Measurements from ENCODE around the gene STX7. TPM values are rescaled to one million over a fixed set of nuclear protein-coding genes. Genes with fewer than 3 reads are reported as not detected.

Gene STX7
- total RNA-seq, 1 donor from 2014 or later = 49.3 TPM

GRCh38 chr6:132498638-132499037 is 14.3 kb downstream of the STX7 start:
- no peak overlapping the region for H3K27ac Mint-ChIP-seq (ENCODE audit: unreplicated experiment)
- peaks cover 59% of the 10 kb centered on the region for H3K36me3 Mint-ChIP-seq (ENCODE audit: unreplicated experiment)
- no peak for DNase-seq (ENCODE audit: extremely low spot score, unreplicated experiment)
- H3K4me1 Mint-ChIP-seq (ENCODE audit: unreplicated experiment) = peaks cover 7% of the 10 kb centered on the region
- H3K9me3 Mint-ChIP-seq (ENCODE audit: unreplicated experiment) = peaks cover 10% of the 10 kb centered on the region
- no peak overlapping the region for H3K4me3 Mint-ChIP-seq (ENCODE audit: unreplicated experiment)
- TF ChIP-seq CTCF (IDR thresholded peaks at IDR 0.05) = no peak
- no peaks in the 10 kb centered on the region for H3K27me3 Mint-ChIP-seq (ENCODE audit: unreplicated experiment)

- Mint-ChIP-seq H3K27me3 (ENCODE audit: unreplicated experiment) (no peaks in the 10 kb centered on the region), H3K4me1 (ENCODE audit: unreplicated experiment) (peaks cover 7% of the 10 kb centered on the region), H3K4me3 (ENCODE audit: unreplicated experiment) (no peak overlapping the region), H3K9me3 (ENCODE audit: unreplicated experiment) (peaks cover 13% of the 10 kb centered on the region), H3K36me3 (ENCODE audit: unreplicated experiment) (peaks cover 55% of the 10 kb centered on the region), H3K27ac (ENCODE audit: unreplicated experiment) (no peak overlapping the region)
- no peak for DNase-seq (ENCODE audit: extremely low spot score, unreplicated experiment)
- TF ChIP-seq CTCF (IDR thresholded peaks at IDR 0.05) = no peak
These were observed 16.3 kb downstream of the STX7 start for GRCh38 chr6:132496519-132497180.

DNA sequence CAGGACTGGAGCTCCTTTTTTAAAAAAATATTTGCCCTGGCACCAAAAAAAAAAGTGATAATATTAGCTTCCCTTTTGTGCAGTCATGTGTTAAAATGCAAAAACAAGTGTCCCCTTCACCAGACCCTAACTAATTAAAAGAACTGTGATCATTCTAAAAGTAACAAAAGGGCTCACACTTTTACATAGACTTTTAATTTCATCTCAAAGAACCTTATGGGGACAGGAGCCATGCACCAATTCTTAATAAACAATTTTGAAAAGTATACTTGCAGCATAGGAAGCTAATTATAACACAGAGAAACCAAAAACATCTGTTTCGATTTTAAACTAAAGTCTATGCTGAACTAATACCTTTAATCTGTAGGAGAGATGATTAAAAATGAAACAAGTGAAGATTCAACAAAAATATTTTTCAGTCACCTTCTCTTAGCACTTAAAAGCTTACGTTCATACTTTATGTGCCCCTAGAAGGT is 17.3 kb downstream of the STX7 start:
- Mint-ChIP-seq H3K9me3 (ENCODE audit: unreplicated experiment) (peaks cover 13% of the 10 kb centered on the region), H3K36me3 (ENCODE audit: unreplicated experiment) (peaks cover 47% of the 10 kb centered on the region), H3K4me3 (ENCODE audit: unreplicated experiment) (no peak overlapping the region), H3K4me1 (ENCODE audit: unreplicated experiment) (peaks cover 7% of the 10 kb centered on the region), H3K27me3 (ENCODE audit: unreplicated experiment) (no peaks in the 10 kb centered on the region), H3K27ac (ENCODE audit: unreplicated experiment) (no peak overlapping the region)
- DNase-seq (ENCODE audit: extremely low spot score, unreplicated experiment) = no peak
- TF ChIP-seq CTCF (IDR thresholded peaks at IDR 0.05) = no peak

DNA sequence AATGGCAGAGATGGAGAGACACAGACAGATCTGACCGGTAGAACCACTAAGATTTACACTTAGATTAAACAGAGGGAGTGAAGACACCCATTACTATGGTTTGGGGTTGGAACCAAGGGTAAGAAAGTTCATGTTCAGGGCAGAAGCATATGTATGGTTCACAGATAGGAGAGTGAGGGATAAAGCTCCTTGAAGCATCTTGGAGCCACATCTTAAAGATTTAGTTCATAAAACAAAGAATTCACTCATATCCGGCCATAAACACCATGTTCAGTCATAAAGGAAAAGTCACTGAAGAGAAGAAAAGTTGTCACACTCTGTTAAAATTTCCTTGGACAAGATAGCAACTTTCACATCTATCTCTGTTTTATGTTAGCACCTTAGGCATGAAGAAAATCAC is 18.0 kb downstream of the STX7 start:
- Mint-ChIP-seq H3K36me3 (ENCODE audit: unreplicated experiment) (peaks cover 40% of the 10 kb centered on the region), H3K27me3 (ENCODE audit: unreplicated experiment) (no peaks in the 10 kb centered on the region), H3K4me1 (ENCODE audit: unreplicated experiment) (peaks cover 7% of the 10 kb centered on the region), H3K9me3 (ENCODE audit: unreplicated experiment) (peaks cover 13% of the 10 kb centered on the region), H3K4me3 (ENCODE audit: unreplicated experiment) (no peak overlapping the region), H3K27ac (ENCODE audit: unreplicated experiment) (no peak overlapping the region)
- no peak for DNase-seq (ENCODE audit: extremely low spot score, unreplicated experiment)
- TF ChIP-seq CTCF (IDR thresholded peaks at IDR 0.05) = no peak

- Mint-ChIP-seq H3K9me3 (ENCODE audit: unreplicated experiment) (peaks cover 13% of the 10 kb centered on the region), H3K4me3 (ENCODE audit: unreplicated experiment) (no peak overlapping the region), H3K4me1 (ENCODE audit: unreplicated experiment) (peaks cover 9% of the 10 kb centered on the region), H3K27me3 (ENCODE audit: unreplicated experiment) (no peaks in the 10 kb centered on the region), H3K27ac (ENCODE audit: unreplicated experiment) (no peak overlapping the region), H3K36me3 (ENCODE audit: unreplicated experiment) (peaks cover 25% of the 10 kb centered on the region)
- no peak for TF ChIP-seq CTCF (IDR thresholded peaks at IDR 0.05)
- DNase-seq (ENCODE audit: extremely low spot score, unreplicated experiment) = no peak
These were observed 21.0 kb downstream of the STX7 start for GRCh38 chr6:132491881-132492280.

Data from osteocyte (in vitro differentiated cells).